Heart left ventricle (tissue), 16 donors: ENCODE data around the gene MGAT3. TPM values are rescaled to one million over a fixed set of nuclear protein-coding genes. Genes with fewer than 3 reads are reported as not detected.

Experiments
- ATAC-seq, 4 donors: fragments of 200-7000 bp; cut with Tn5 transposase; one replicate each; pipeline ENCODE4 v1.9.1; 2020 to 2022; ENCODE audit warnings: moderate library complexity in 4 of 4, mild to moderate bottlenecking in 3 of 4, moderate number of reproducible peaks in 1 of 4
- DNase-seq, 5 donors: peaks; one replicate each; pipeline ENCODE4 v3.0.0-alpha.2; 2020
- H3K27ac ChIP-seq, 12 donors: fragments of 200-600 bp; sonication (generic) in 4 of 12; one replicate each; pipeline versions ENCODE4 v1.5.0 to v1.8.0; 2016 to 2022; ENCODE audit warnings: mild to moderate bottlenecking in 2 of 12
- H3K27me3 ChIP-seq, 9 donors: fragments of 200-600 bp; sonication (generic) in 2 of 9; one replicate each; pipeline versions ENCODE4 v1.5.1 to v1.8.0; 2016 to 2022; ENCODE audit warnings: mild to moderate bottlenecking in 3 of 9
- H3K36me3 ChIP-seq, 9 donors: fragments of 200-600 bp; sonication (generic) in 2 of 9; one replicate each; pipeline versions ENCODE4 v1.5.0 to v1.8.0; 2018 to 2022; ENCODE audit warnings: mild to moderate bottlenecking in 2 of 9
- H3K4me1 ChIP-seq, 12 donors: fragments of 200-600 bp; sonication (generic) in 4 of 12; one replicate each; pipeline versions ENCODE4 v1.5.0 to v1.8.0; 2016 to 2022; ENCODE audit warnings: mild to moderate bottlenecking in 3 of 12
- H3K4me3 ChIP-seq, 12 donors: fragments of 200-600 bp; sonication (generic) in 4 of 12; one replicate each; pipeline versions ENCODE4 v1.5.0 to v1.8.0; 2017 to 2022; ENCODE audit warnings: mild to moderate bottlenecking in 9 of 12, moderate library complexity in 4 of 12
- H3K9me3 ChIP-seq, 12 donors: fragments of 200-600 bp; sonication (generic) in 4 of 12; one replicate each; pipeline versions ENCODE4 v1.5.0 to v1.8.0; 2016 to 2022; ENCODE audit warnings: mild to moderate bottlenecking in 1 of 12
- CTCF ChIP-seq, 12 donors: fragments of 200-600 bp; sonication (generic) in 4 of 12; IDR thresholded peaks; one replicate each; pipeline versions ENCODE4 v1.5.0 to v1.8.0; 2018 to 2022; ENCODE audit warnings: antibody characterized with exemption in 12 of 12, mild to moderate bottlenecking in 5 of 12
- POLR2A ChIP-seq, 2 donors: fragments of 450-650 bp; IDR thresholded peaks; one replicate each; pipeline ENCODE4 v1.6.1; 2017; ENCODE audit warnings: antibody characterized with exemption in 2 of 2, mild to moderate bottlenecking in 2 of 2, moderate library complexity in 2 of 2
- WGBS, 4 donors: extraction: QIAGEN DNeasy Blood & Tissue Kit in 2 of 4; methylation state at CpG; one replicate each; pipeline versions ENCODE4 v1.1.5 to v1.1.7; 2013 to 2018; 5-methylcytosine and 5-hydroxymethylcytosine counted together
- intact Hi-C, 10 donors: fragments of 100-400 bp; cut with DNase I; formaldehyde crosslinking; loops; one replicate each; pipeline versions ENCODE4 v1.11.1 to v1.14.2; 2022
- polyA plus RNA-seq, 2 donors: library from polyadenylated mRNA; stranded (reverse); fragments of 200-250 nt; gene quantifications; one replicate each; pipeline ENCODE4 v1.2.3, GENCODE V29; 2013
- total RNA-seq, 9 donors: library from RNA; depleted of rRNA in 2 of 9; stranded (reverse); fragments of >200 nt in 2 of 9; fragmentation: NEBNext Ultra II Directional in 3 of 9; extraction: Animal tissue kit (Norgen Biotek cat#: 25700) in 3 of 9; gene quantifications; one replicate each; pipeline versions ENCODE4 v1.1.0 to v1.2.4, GENCODE V29; 2016 to 2023
- donor health status: ischemic (EF 13 %, LVEDD 7.1; RV severe dilation, severe dysfunction).
- donor health status: healthy with polysubstance abuse.
- donor health status: DM: no; HTN: yes; CAD: no.
- donor health status: DM: no; HTN: no; CAD: no.
- donor health status: ischemic (EF 25% LVEDD 6.9; RV normal size, moderate dysfunction).
- donor health status: ischemic (EF 25% LVEDD 5.7; RV mildly dilated, moderate dysfunction).
- donor health status: healthy.
- donor health status: DM: yes; HTN: yes; CAD: no.
- donor health status: ischemic (EF 35%, LVEDD 5.7; RV mildly dilated, moderate dysfunction).
- donor health status: nonischemic (EF 11% LVEDD 7.7; RV severe dilation, severe dysfunction).
- donor health status: DM: yes; HTN: yes; CAD: no.
- donor health status: PGD.
- donor health status: ischemic (EF 29% LVEDD 5.4; RV normal size, mild dysfunction).
- donor health status: nonischemic (EF 23%, LVEDD 6.1; RV moderate dilation, normal function).

MGAT3 gene
- total and polyA plus RNA-seq, 11 donors, result 2.2 to 9.9 (median 4.4) TPM

- H3K4me3 ChIP-seq, result no peak overlapping the region
- WGBS, 4 donors, result 55 to 61% (median 60%) methylated on average over 15 to 16 of the region's 16 CpGs
- no peaks in the 10 kb centered on the region for H3K9me3 ChIP-seq
- no peaks in the 10 kb centered on the region for H3K27me3 ChIP-seq
- intact Hi-C loops, result no loop called here
- ATAC-seq (no peak), DNase-seq (no peak)
- H3K36me3 ChIP-seq, result no peaks in the 10 kb centered on the region
- peaks cover 17 to 85% (median 50%) of the 10 kb centered on the region in 12 donors for H3K4me1 ChIP-seq
- H3K27ac ChIP-seq, result peak overlapping the region; percentile 53 to 86 (median 76)
- TF ChIP-seq CTCF (IDR thresholded peaks at IDR 0.05) (no peak), POLR2A (IDR thresholded peaks at IDR 0.05) (no peak)
Observed at GRCh38 chr22:39470451-39471291, 13.9 kb downstream of the MGAT3 start.

DNA sequence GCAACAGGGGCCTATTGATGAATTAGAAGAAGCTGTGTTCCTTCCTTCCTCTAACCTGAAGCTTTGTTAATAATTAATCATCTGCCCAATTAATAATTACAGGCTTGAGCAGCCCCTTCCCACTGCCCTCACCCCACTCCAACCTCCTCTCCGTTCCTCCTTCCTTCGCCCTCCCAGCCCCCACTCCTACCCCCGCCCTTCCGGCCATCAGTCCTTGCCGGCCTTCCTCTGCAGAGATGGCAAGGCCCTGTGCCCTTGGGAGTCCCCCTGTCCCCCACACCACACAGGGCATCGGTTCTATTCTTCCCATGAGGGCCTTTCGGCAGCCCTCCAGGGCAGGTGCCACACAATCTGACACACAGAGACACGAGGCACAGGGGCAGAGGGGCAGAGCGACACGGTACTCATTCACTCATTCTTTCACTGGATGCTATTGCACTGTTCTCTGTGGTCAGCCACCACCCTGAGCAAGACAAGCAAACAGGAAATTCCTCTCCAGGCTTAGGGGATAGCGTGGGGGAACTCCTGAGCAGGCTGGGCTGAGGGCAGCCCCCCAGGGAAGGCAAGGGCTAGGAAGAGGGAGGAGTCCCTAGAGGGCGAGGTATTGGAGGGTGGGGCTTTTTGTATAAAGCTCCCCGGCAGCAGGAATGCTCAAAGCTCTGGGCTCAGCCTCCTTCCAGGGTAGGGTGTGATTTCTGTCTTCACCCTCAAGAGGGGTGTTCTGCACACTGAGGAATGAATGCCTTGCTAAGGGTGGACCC is 14.7 kb downstream of the MGAT3 start:
- WGBS, 4 donors, result 37 to 46% (median 43%) methylated on average over 11 to 13 of the region's 13 CpGs
- H3K4me1 ChIP-seq, result peaks cover 15 to 85% (median 41%) of the 10 kb centered on the region in 12 donors
- H3K4me3 ChIP-seq, result peak overlapping the region in 1 of 12 donors; percentile 3
- TF ChIP-seq POLR2A (IDR thresholded peaks at IDR 0.05) (no peak), CTCF (IDR thresholded peaks at IDR 0.05) (no peak)
- intact Hi-C loops, result no loop called here
- H3K27ac ChIP-seq, result peak overlapping the region; percentile 53 to 86 (median 76)
- no peaks in the 10 kb centered on the region for H3K9me3 ChIP-seq
- H3K36me3 ChIP-seq, result no peaks in the 10 kb centered on the region
- ATAC-seq, result peak in 3 of 4 donors; percentile 48 to 68 (median 60)
- peak in 4 of 5 donors; percentile 44 to 74 (median 66) for DNase-seq
- H3K27me3 ChIP-seq, result no peaks in the 10 kb centered on the region

- Histone ChIP-seq H3K4me3 (no peak overlapping the region), H3K27ac (peak overlapping the region; percentile 53 to 86 (median 76)), H3K36me3 (no peaks in the 10 kb centered on the region), H3K4me1 (peaks cover 15 to 76% (median 39%) of the 10 kb centered on the region in 12 donors), H3K9me3 (no peaks in the 10 kb centered on the region), H3K27me3 (no peaks in the 10 kb centered on the region)
- DNase-seq (no peak), ATAC-seq (peak in 1 of 4 donors; percentile 16)
- 71 to 75% (median 73%) methylated on average over 18 to 19 of the region's 19 CpGs for WGBS, 4 donors
- intact Hi-C loops, result no loop called here
- TF ChIP-seq CTCF (IDR thresholded peaks at IDR 0.05), result no peak
- no peak for TF ChIP-seq POLR2A (IDR thresholded peaks at IDR 0.05)
Observed at GRCh38 chr22:39472570-39473556, 16.1 kb downstream of the MGAT3 start.
